Stimulated activated naive CD4-positive, alpha-beta T cell (primary cell): ENCODE results near the gene ELAVL1.

ENCODE experiments used
- DNase-seq, 6 experiments: peaks; one replicate each; lab custom pipeline; 2025; lab: John Stamatoyannopoulos, UW

Gene ELAVL1

DNA sequence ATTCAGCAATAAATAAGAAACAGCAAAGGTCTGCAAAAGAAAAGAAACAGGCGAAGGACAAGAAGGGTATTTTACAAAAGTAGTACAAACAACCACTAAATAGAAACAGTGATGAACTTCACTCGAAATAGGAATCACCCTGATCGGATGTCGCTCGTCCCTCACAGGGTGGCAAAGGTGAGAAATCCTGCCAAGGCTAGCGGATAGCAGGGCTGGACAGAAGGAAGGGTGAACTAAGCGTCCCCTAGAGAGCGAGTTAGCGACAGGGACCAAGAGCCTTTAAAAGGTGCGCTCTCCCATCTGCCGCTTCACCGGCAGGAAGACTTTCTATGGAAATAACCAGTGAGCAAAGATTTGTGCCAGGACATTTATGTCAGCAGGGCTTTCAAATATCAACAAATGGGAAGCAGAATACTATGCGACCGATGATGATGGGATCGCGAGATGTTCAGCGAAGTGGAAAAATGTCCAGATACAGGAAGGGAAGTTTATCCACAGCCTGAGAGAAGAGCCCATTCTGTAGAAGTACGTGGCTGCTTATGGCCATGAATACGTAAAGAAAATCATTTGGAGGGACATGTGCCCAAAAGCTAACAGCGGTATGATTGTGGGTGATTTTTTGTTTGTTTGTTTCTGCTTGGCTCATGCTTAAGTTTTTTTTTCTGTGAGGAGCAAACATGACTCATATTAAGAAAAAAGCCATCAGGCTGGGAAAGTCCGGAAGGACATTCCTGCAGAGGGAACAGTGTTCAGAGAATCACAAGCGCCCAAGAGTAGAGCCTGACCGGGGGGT, 18.9 kb downstream of the ELAVL1 start:
- DNase-seq = no peak

DNA sequence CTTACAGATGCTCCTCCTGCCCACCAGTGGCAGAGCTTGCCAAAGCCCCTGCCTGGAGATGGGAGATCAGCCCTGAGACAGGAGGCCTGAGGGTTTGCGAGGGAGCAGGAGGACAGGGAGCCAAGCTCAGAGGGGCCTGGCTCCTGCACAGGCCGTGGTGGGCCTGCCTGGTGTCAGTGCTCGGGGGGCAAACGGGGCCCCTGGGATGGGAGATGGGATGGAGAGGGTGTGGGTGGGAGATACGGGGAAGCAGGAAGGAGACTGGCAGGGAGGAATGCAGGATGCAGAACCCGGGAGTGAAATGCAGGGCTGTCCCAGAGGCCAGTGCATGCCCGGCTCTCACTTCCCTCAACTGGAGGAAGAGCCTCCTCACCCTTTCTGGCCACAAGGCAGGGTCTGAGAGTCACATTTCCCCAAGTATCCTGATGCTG, 19.9 kb downstream of the ELAVL1 start:
- DNase-seq = no peak

- no peak for DNase-seq
Measured at GRCh38 chr19:7983995-7984837, 21.2 kb downstream of the ELAVL1 start.

GRCh38 chr19:7983286-7983950, 22.0 kb downstream of the ELAVL1 start:
- no peak for DNase-seq

DNA sequence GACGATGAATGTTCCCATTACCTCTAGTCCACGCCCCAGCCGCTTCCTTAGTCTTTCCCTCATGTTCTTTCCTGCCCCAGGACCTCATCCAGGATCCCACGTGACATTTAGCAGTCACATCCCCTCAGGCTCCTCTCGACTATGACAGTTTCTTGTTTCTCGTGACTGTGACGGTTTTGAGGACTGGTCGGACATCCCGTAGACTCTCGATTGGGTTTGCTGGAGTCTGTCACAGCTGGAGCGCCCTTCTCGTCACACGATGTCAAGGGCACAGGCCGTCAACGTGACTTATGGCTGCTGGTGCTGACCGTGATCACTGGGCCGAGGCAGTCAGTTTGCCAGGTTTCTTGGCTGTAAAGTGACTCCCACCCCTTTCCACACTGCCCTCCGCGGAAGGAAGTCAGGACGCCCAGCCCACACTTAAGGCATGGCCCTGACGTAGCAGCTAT, 22.8 kb downstream of the ELAVL1 start:
- DNase-seq = no peak

DNA sequence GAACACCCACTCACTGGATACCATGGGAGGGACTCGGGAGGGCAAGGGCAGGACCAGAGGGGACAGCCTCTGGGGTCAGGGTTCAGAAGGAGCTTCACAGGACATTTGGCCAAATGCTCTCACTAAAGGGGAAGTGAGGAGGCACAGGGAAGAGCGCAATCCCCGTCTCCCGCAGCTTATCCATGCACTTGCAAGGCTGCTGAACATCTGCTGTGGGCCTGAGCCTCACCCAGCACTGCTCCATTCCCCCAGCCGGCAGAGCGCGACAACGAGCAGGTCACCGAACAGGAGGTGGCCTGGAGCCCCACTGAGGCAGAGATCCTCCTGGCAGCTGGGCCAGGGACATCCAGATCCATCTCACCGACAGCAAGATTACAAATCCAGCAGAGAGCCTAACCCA, 23.3 kb downstream of the ELAVL1 start:
- DNase-seq = no peak

- DNase-seq = no peak
Measured at GRCh38 chr19:7981661-7982060, 23.8 kb downstream of the ELAVL1 start.

DNA sequence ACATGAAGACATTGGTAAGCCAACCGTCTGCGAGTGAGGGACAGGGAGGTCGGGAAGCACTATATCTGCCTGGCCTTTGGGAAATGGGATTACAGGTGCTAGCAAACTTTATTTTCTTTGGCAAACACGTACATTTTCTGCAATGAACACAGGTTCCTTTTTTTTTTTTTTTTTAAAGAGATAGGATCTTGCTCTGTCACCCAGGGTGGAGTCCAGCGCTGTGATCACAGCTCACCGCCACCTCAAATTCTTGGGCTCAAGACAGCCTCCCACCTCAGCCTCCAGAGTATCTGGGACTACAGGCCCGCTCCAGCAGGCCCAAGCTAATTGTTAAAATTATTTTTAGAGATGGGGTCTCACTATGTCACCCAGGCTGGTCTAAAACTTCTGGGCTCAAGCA, 24.2 kb downstream of the ELAVL1 start:
- DNase-seq = no peak

DNA sequence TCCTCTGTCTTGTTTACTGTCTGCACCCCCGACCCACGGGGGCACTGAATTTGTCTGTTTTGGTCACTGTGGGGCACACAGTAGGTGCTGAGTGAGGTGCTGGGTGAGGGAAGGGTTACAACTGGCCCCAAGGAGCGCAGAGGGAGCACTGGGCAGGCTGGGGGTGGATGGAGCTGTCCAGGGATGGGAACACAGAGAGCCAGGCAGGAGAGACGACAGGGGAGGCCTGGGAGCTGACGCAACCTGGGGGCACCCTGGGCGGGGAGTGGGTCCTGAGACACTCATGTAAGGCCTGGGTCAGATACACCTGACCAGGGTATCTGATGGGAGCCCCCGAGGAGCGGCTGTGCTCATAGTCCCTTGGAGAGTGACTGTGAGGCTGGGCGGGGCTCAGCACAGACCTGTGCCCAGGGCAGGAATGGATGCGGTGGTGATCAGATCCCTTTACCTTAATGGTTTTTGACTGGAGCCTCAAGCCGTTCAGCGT, 24.8 kb downstream of the ELAVL1 start:
- DNase-seq = no peak

DNA sequence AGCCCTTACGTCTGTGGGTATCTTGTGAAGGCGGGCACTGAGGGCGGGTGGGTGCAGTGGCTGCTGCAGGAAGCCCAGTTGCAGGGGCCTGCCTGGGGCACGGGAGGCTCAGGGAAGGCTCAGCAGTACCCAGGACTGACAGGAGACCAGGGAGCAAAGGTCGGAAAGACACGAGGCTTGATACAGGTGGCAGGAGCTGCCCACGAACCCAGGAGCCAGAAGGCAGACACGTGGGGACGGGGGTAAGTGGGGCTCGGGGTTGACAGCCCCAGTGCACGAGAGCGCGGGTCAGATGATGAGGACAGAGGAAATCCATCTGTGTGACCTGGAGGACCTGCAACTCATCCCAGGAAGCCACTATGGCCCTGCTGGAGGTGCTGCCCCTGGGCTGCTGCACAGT, 25.3 kb downstream of the ELAVL1 start:
- no peak for DNase-seq

- no peak for DNase-seq
Measured at GRCh38 chr19:7979559-7979958, 25.9 kb downstream of the ELAVL1 start.

- DNase-seq = no peak
Measured at GRCh38 chr19:7979011-7979410, 26.4 kb downstream of the ELAVL1 start.

GRCh38 chr19:7978179-7978825, 27.1 kb downstream of the ELAVL1 start:
- no peak for DNase-seq

GRCh38 chr19:7977723-7978040, 27.8 kb downstream of the ELAVL1 start:
- DNase-seq = no peak

DNA sequence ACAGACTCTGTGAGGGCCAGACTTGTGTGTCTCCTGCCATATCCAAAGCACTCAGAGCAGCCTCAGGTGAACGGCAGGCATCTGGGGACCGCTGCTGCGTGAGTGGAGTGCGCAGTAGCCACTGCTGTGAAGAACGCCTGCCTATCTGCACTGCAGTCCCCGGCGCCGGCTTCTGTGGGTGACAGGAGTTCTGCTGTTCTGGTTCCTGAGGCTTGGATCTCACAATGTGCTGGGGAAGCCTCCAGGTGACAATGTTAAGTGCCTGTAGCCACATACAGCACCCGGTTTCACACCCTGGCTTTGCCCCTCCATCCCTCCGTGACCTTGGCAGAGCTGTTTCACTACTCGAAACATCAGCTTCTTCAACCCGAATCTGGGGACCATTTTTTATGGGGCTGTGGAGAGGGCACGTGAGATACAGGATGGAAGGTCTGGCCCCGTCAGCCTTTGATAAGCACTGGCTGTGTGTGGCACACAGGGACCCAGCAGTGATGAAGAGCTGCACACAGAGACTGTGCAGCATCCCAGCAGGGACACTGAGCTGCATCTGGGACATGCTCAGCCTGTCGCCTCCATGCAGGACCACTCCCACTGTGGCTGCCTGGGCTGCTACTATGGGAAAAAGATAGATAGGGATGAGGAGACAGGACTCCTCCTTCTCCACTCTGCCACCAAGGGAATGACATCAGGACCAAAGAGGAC, 28.3 kb downstream of the ELAVL1 start:
- DNase-seq = no peak

DNA sequence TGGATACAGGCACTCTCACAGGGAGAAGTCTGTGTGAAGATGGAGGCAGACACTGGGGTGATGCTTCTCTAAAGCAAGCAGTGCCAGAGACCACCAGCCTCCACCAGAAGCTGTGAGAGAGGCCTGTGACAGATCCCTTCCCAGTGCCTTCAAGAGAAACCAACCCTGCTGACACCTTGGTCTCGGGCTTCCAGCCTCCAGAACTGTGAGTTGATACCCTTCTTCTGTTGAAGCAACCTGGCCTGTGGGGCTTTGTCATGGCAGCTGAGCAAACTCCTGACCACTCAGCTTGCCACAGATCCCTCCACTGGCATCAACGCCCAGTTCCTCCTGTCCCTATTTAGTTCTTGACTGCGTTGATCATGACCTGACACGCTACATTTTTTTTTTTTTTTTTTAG, 29.0 kb downstream of the ELAVL1 start:
- no peak for DNase-seq

DNA sequence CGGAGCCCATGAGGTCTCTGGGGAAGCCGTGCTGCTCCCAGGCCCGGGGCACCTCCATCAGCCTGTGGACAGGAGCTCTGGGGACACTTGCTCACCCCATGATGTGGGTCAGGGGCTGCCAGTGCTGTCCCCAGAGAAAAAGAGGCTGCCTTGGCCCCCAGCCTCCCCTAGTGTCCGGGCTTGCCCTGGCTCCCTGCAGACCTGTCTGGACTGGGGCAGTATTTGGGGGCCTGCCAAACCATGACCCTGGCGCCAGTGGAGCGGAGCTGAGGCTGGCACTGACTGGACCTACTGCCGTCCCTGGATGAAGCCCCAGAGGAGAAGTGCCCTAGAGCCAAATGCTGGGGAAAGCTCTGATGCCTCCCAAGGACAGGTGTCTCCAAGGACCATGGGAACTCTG, 30.4 kb downstream of the ELAVL1 start:
- DNase-seq = no peak

GRCh38 chr19:7973883-7974282, 31.6 kb downstream of the ELAVL1 start:
- no peak for DNase-seq

GRCh38 chr19:7971553-7972520, 33.6 kb downstream of the ELAVL1 start:
- no peak for DNase-seq

- peak in 3 of 6 experiments; percentile 5 to 8 (median 6) for DNase-seq
Measured at GRCh38 chr19:7970716-7971448, 34.6 kb downstream of the ELAVL1 start.
